Measurements from ENCODE around the gene PHLDB1. TPM values are rescaled to one million over a fixed set of nuclear protein-coding genes. Genes with fewer than 3 reads are reported as not detected.

Gene PHLDB1
- total RNA-seq, 1 experiment from 2014 or later, result 36.2 TPM

- no peak for TF ChIP-seq ATF3 (IDR thresholded peaks at IDR 0.05)
Measured at GRCh38 chr11:118629761-118630661, 22.6 kb downstream of the PHLDB1 start (continued).

GRCh38 chr11:118631142-118631909 lies 23.9 kb downstream of the PHLDB1 start:
- intact Hi-C loops (cut with micrococcal nuclease), result no loop called here
- H4K20me1 ChIP-seq (ENCODE audit: insufficient read depth), result no peaks in the 10 kb centered on the region
- ChIA-PET RAD21 (ENCODE audit: low non-redundant PET in 1 of 2, low total read pairs in 2 of 2, uncharacterized antibody in 2 of 2, unreplicated experiment in 2 of 2) (interaction anchor here in 1 of 2 experiments (1.2 kb wide), 1 partner anchor 8 kb away, joined by 5 read pairs; no protein-coding TSS in a partner anchor), POLR2A (interaction anchor here (1.9 kb wide), 1 partner anchor 9 kb away, joined by 9 read pairs; no protein-coding TSS in a partner anchor), CTCF (interaction anchor here (1.1 kb wide), 1 partner anchor 36 kb away, joined by 3 read pairs; no protein-coding TSS in a partner anchor)
- ATAC-seq, result no peak
- no peak overlapping the region for H3K4me3 ChIP-seq (replicated peaks in 1 of 2; ENCODE audit: low read depth in 1 of 2, low read length in 2 of 2)
- no peaks in the 10 kb centered on the region for H3K9me2 ChIP-seq (ENCODE audit: insufficient read depth)
- H3K27ac ChIP-seq (ENCODE audit: low read depth, low read length), result no peak overlapping the region
- H3K4me2 ChIP-seq (ENCODE audit: low read length), result no peak overlapping the region
- no TSS peak for BruUV-seq (replicated peaks)
- no peaks in the 10 kb centered on the region for H3K27me3 ChIP-seq (ENCODE audit: insufficient read depth, low read length)
- no peaks in the 10 kb centered on the region for H3K79me2 ChIP-seq (ENCODE audit: insufficient read depth, low read length)
- no peak for DNase-seq (ENCODE audit: low read depth, low spot score)
- no peak for TF ChIP-seq CTCF (IDR thresholded peaks at IDR 0.05 in 2 of 3, conservative IDR thresholded peaks at IDR 0.05 in 1 of 3; ENCODE audit: borderline replicate concordance in 1 of 3, insufficient read depth in 1 of 3, low read depth in 2 of 3, low read length in 2 of 3)
- no peaks in the 10 kb centered on the region for H3K9me3 ChIP-seq (ENCODE audit: control insufficient read depth in 1 of 2, insufficient read depth in 1 of 2, low read depth in 1 of 2, low read length in 2 of 2)
- H2AFZ ChIP-seq (ENCODE audit: low read depth, low read length, poor library complexity, severe bottlenecking), result no peak overlapping the region
- no peak overlapping the region for H3K9ac ChIP-seq (ENCODE audit: low read length)
- peaks cover 5 to 19% of the 10 kb centered on the region in 2 experiments; a peak in 2 of 4 replicates for H3K36me3 ChIP-seq (ENCODE audit: control insufficient read depth in 1 of 2, insufficient read depth in 2 of 2, low read length in 2 of 2)
- H3K4me1 ChIP-seq (ENCODE audit: control insufficient read depth in 1 of 2, insufficient read depth in 2 of 2, low read length in 2 of 2), result peaks cover 9 to 35% of the 10 kb centered on the region in 2 experiments; a peak in 3 of 4 replicates

Measured in HCT116 (cell line).